Hepatocyte (in vitro differentiated cells): ENCODE data around the gene CELF3. TPM values are rescaled to one million over a fixed set of nuclear protein-coding genes. Genes with fewer than 3 reads are reported as not detected.
"Not testable (repeated sequence)": the region's sequence is repeated elsewhere in the genome, so short reads cannot be mapped to it uniquely, and the experiment has no call there.

Experiments used
- DNase-seq: peaks from one replicate; pipeline ENCODE4 v3.0.0-alpha.2; 2016; ENCODE audit warnings: low spot score
- H2AFZ ChIP-seq: fragments of 200-600 bp; sonication (generic); 2 replicates; pipeline ENCODE4 v1.6.0; 2016; ENCODE audit warnings: antibody characterized with exemption, mild to moderate bottlenecking
- H3K27ac ChIP-seq: fragments of 200-600 bp; sonication (generic); 2 replicates; pipeline ENCODE4 v1.5.1; 2016; ENCODE audit warnings: mild to moderate bottlenecking
- H3K27me3 ChIP-seq: fragments of 200-600 bp; sonication (generic); 2 replicates; pipeline ENCODE4 v1.6.1; 2016
- H3K36me3 ChIP-seq: fragments of 200-600 bp; sonication (generic); replicated peaks from 2 replicates; pipeline ENCODE4 v1.5.1; 2016; ENCODE audit warnings: low read depth; ENCODE audit not compliant: insufficient read depth
- H3K4me1 ChIP-seq: fragments of 200-600 bp; sonication (generic); 2 replicates; pipeline ENCODE4 v1.5.1; 2016; ENCODE audit warnings: mild to moderate bottlenecking, moderate library complexity; ENCODE audit not compliant: insufficient read depth
- H3K4me2 ChIP-seq: fragments of 200-600 bp; sonication (generic); 2 replicates; pipeline ENCODE4 v1.6.0; 2016
- H3K4me3 ChIP-seq: fragments of 200-600 bp; sonication (generic); 2 replicates; pipeline ENCODE4 v1.5.1; 2016; ENCODE audit warnings: mild to moderate bottlenecking
- H3K79me2 ChIP-seq: fragments of 200-600 bp; sonication (generic); 2 replicates; pipeline ENCODE4 v1.6.0; 2017; ENCODE audit warnings: mild to moderate bottlenecking
- H3K9me2 ChIP-seq: fragments of 200-600 bp; sonication (generic); replicated peaks from 2 replicates; pipeline ENCODE4 v1.6.0; 2017; ENCODE audit warnings: mild to moderate bottlenecking; ENCODE audit not compliant: insufficient read depth
- H3K9me3 ChIP-seq: fragments of 200-600 bp; sonication (generic); 2 replicates; pipeline ENCODE4 v1.5.1; 2016; ENCODE audit warnings: low read depth, mild to moderate bottlenecking
- H4K20me1 ChIP-seq: fragments of 200-600 bp; sonication (generic); 2 replicates; pipeline ENCODE4 v1.6.0; 2016; ENCODE audit warnings: mild to moderate bottlenecking; ENCODE audit not compliant: insufficient read depth, poor library complexity, severe bottlenecking
- CTCF ChIP-seq: fragments of 200-600 bp; sonication (generic); IDR thresholded peaks from 2 replicates; pipeline ENCODE4 v1.5.1; 2016; ENCODE audit warnings: antibody characterized with exemption, mild to moderate bottlenecking; ENCODE audit not compliant: poor library complexity
- EZH2 ChIP-seq: fragments of 200-600 bp; sonication (generic); IDR thresholded peaks from 2 replicates; pipeline ENCODE4 v1.6.1; 2016; ENCODE audit warnings: antibody characterized with exemption, mild to moderate bottlenecking, borderline replicate concordance
- EZH2phosphoT487 ChIP-seq: fragments of 200-600 bp; sonication (generic); IDR thresholded peaks from one replicate; pipeline ENCODE4 v1.6.1; 2018; ENCODE audit warnings: antibody characterized with exemption, mild to moderate bottlenecking, low read depth, moderate library complexity; ENCODE audit not compliant: unreplicated experiment, severe bottlenecking
- WGBS: methylation state at CpG from one replicate; pipeline ENCODE4 v1.1.6; 2016; ENCODE audit warnings: low lambda C conversion rate; ENCODE audit errors: missing lambda C conversion rate; 5-methylcytosine and 5-hydroxymethylcytosine counted together
- polyA plus RNA-seq: library from polyadenylated mRNA; unstranded; fragments of >200 nt; fragmentation: Nextera tagmentation; extraction: Ambion mirVana; gene quantifications from 2 replicates; pipeline ENCODE4 v1.2.1, GENCODE V29; 2016
- total RNA-seq: library from RNA; depleted of rRNA; stranded (reverse); fragments of >200 nt; gene quantifications from 2 replicates; pipeline ENCODE4 v1.2.3, GENCODE V29; 2014

The CELF3 gene
- total and polyA plus RNA-seq, 2 experiments from 2014 or later, result 1.1 to 2.1 TPM

GRCh38 chr1:151681923-151682322 lies 34.7 kb downstream of the CELF3 start:
- no peak overlapping the region for H3K4me3 ChIP-seq
- H3K79me2 ChIP-seq, result no peaks in the 10 kb centered on the region
- H3K27me3 ChIP-seq, result no peaks in the 10 kb centered on the region
- H2AFZ ChIP-seq, result no peak overlapping the region
- H4K20me1 ChIP-seq, result no peaks in the 10 kb centered on the region
- H3K9me3 ChIP-seq, result no peaks in the 10 kb centered on the region
- no peak overlapping the region for H3K27ac ChIP-seq
- H3K4me1 ChIP-seq, result no peaks in the 10 kb centered on the region
- H3K36me3 ChIP-seq, result no peaks in the 10 kb centered on the region
- no peak overlapping the region for H3K4me2 ChIP-seq
- DNase-seq, result no peak
- H3K9me2 ChIP-seq, result no peaks in the 10 kb centered on the region
- 76% methylated on average over 2 of the region's 2 CpGs for whole genome bisulfite sequencing
- no peak for TF ChIP-seq EZH2
- TF ChIP-seq CTCF, result no peak
- TF ChIP-seq EZH2phosphoT487, result no peak

- H3K27me3 ChIP-seq, result no peaks in the 10 kb centered on the region
- no peak overlapping the region for H3K4me2 ChIP-seq
- peaks cover 4% of the 10 kb centered on the region for H3K79me2 ChIP-seq
- no peaks in the 10 kb centered on the region for H3K9me2 ChIP-seq
- peak overlapping the region; percentile 9 for H3K27ac ChIP-seq
- no peak overlapping the region for H3K4me3 ChIP-seq
- no peak overlapping the region for H2AFZ ChIP-seq
- no peak for TF ChIP-seq EZH2
- TF ChIP-seq CTCF, result no peak
- TF ChIP-seq EZH2phosphoT487, result no peak
- no peaks in the 10 kb centered on the region for H4K20me1 ChIP-seq
- H3K36me3 ChIP-seq, result no peaks in the 10 kb centered on the region
- no peaks in the 10 kb centered on the region for H3K9me3 ChIP-seq
- H3K4me1 ChIP-seq, result no peaks in the 10 kb centered on the region
- WGBS, result 77% methylated on average over 3 of the region's 3 CpGs
- DNase-seq, result no peak
These were observed 35.8 kb downstream of the CELF3 start for GRCh38 chr1:151680826-151681225.

DNA sequence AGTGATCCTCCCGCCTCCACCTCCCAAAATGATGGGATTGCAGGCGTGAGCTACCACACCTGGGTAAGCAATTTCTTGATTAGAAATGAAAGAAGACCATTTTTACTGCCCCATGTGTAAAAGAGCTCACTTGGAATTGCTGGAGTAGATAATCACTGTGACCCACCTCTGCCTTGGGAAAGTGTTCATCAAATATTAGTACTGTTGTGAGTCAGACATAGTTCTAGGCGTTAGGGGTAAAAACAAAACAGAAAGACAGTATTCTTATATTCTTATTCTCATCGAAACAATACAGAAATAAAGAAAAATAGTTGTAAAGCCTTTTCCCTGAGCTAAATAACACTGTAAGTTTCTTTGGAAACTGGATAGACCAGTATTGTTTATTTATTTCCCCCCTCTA lies 36.2 kb downstream of the CELF3 start:
- no peaks in the 10 kb centered on the region for H3K4me1 ChIP-seq
- WGBS, result 70% methylated on average over 4 of the region's 4 CpGs
- DNase-seq, result no peak
- no peaks in the 10 kb centered on the region for H3K9me3 ChIP-seq
- TF ChIP-seq EZH2 (no peak), EZH2phosphoT487 (no peak), CTCF (no peak)
- no peaks in the 10 kb centered on the region for H3K9me2 ChIP-seq
- H3K4me3 ChIP-seq, result no peak overlapping the region
- no peak overlapping the region for H2AFZ ChIP-seq
- no peaks in the 10 kb centered on the region for H4K20me1 ChIP-seq
- H3K36me3 ChIP-seq, result no peaks in the 10 kb centered on the region
- no peaks in the 10 kb centered on the region for H3K27me3 ChIP-seq
- peaks cover 4% of the 10 kb centered on the region for H3K79me2 ChIP-seq
- H3K4me2 ChIP-seq, result no peak overlapping the region
- H3K27ac ChIP-seq, result peak overlapping the region; percentile 9

DNA sequence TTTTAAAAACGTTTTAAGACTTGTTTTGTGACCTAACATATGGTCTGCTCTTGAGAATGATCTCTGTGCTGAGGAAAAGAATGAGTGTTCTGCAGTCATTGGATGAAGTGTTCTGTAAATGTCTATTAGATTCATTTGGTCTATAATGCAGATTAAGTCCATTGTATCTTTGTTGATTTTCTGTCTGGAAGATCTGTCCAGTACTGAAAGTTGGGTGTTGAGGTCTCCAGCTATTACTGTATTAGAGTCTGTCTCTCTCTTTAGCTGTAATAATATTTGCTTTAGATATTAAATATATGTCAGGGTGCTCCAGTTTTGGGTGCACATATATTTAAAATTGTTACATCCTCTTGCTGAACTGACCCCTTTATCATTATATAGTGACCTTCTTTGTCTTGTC lies 43.2 kb downstream of the CELF3 start:
- Histone ChIP-seq H3K4me3 (no peak overlapping the region), H3K36me3 (no peaks in the 10 kb centered on the region), H3K27ac (no peak overlapping the region), H3K9me3 (no peaks in the 10 kb centered on the region), H3K27me3 (no peaks in the 10 kb centered on the region), H4K20me1 (no peaks in the 10 kb centered on the region), H2AFZ (no peak overlapping the region), H3K79me2 (peaks cover 11% of the 10 kb centered on the region), H3K4me2 (no peak overlapping the region), H3K9me2 (no peaks in the 10 kb centered on the region), H3K4me1 (no peaks in the 10 kb centered on the region)
- TF ChIP-seq EZH2phosphoT487 (no peak), CTCF (no peak)
- no peak for DNase-seq
- WGBS, result 83% methylated on average over 1 of the region's 1 CpG

GRCh38 chr1:151670036-151670675 lies 46.4 kb downstream of the CELF3 start:
- H3K9me3 ChIP-seq, H3K27ac ChIP-seq, H3K4me2 ChIP-seq, H3K27me3 ChIP-seq, H3K36me3 ChIP-seq, H2AFZ ChIP-seq, H3K4me1 ChIP-seq, H4K20me1 ChIP-seq, DNase-seq, H3K79me2 ChIP-seq, H3K4me3 ChIP-seq, H3K9me2 ChIP-seq: not testable (repeated sequence)
- WGBS, result 96% methylated on average over 2 of the region's 2 CpGs
